ENCODE results near the gene FAM227A.

FAM227A gene

GRCh38 chr22:38567531-38568285 is 88.5 kb downstream of the FAM227A start:
- no peak for TF ChIP-seq TAF1 (IDR thresholded peaks at IDR 0.05; ENCODE audit: borderline replicate concordance, insufficient read depth, low read length)
- no peak for TF ChIP-seq SIN3A (IDR thresholded peaks at IDR 0.05; ENCODE audit: borderline replicate concordance, insufficient read depth, low read length)
- TF ChIP-seq, protein P1, sequence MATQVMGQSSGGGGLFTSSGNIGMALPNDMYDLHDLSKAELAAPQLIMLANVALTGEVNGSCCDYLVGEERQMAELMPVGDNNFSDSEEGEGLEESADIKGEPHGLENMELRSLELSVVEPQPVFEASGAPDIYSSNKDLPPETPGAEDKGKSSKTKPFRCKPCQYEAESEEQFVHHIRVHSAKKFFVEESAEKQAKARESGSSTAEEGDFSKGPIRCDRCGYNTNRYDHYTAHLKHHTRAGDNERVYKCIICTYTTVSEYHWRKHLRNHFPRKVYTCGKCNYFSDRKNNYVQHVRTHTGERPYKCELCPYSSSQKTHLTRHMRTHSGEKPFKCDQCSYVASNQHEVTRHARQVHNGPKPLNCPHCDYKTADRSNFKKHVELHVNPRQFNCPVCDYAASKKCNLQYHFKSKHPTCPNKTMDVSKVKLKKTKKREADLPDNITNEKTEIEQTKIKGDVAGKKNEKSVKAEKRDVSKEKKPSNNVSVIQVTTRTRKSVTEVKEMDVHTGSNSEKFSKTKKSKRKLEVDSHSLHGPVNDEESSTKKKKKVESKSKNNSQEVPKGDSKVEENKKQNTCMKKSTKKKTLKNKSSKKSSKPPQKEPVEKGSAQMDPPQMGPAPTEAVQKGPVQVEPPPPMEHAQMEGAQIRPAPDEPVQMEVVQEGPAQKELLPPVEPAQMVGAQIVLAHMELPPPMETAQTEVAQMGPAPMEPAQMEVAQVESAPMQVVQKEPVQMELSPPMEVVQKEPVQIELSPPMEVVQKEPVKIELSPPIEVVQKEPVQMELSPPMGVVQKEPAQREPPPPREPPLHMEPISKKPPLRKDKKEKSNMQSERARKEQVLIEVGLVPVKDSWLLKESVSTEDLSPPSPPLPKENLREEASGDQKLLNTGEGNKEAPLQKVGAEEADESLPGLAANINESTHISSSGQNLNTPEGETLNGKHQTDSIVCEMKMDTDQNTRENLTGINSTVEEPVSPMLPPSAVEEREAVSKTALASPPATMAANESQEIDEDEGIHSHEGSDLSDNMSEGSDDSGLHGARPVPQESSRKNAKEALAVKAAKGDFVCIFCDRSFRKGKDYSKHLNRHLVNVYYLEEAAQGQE (IDR thresholded peaks at IDR 0.05; ENCODE audit: insufficient read depth in 1 of 2, low read depth in 2 of 2, low read length in 2 of 2): no peak
- no peak for TF ChIP-seq FOXP2 (optimal IDR thresholded peaks at IDR 0.05; ENCODE audit: borderline replicate concordance, extremely low read depth, extremely low read length, insufficient read depth)
- no peak for TF ChIP-seq POLR2AphosphoS5 (IDR thresholded peaks at IDR 0.05; ENCODE audit: low read depth, low read length)

GRCh38 chr22:38566726-38567504 is 89.3 kb downstream of the FAM227A start:
- no peak for TF ChIP-seq FOXP2 (optimal IDR thresholded peaks at IDR 0.05; ENCODE audit: borderline replicate concordance, extremely low read depth, extremely low read length, insufficient read depth)

DNA sequence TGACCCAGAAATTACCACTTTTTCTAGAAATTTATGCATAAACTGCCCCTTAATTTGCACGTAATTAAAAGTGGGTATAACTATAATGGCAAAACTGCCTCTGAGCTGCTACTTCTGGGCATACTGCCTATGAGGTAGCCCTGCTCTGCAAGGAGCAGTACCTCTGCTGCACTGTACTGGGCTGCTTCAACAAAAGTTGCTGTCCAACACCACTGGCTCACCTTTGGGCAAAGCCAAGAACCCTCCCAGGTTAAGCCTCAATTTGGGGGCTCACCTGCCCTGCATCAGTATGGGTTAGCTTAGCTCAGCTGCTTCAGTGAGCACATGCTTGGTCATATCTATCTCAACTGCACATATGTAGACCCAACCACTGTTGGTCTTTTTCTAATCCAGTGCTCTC is 90.8 kb downstream of the FAM227A start:
- TF ChIP-seq POLR2AphosphoS5 (IDR thresholded peaks at IDR 0.05; ENCODE audit: low read depth, low read length): no peak
- TF ChIP-seq, protein P1 (IDR thresholded peaks at IDR 0.05; ENCODE audit: insufficient read depth in 1 of 2, low read depth in 2 of 2, low read length in 2 of 2): 0 out of 4 replicates have a peak, but pooled peaks of 1 of the 2 experiments have one; percentile 24

DNA sequence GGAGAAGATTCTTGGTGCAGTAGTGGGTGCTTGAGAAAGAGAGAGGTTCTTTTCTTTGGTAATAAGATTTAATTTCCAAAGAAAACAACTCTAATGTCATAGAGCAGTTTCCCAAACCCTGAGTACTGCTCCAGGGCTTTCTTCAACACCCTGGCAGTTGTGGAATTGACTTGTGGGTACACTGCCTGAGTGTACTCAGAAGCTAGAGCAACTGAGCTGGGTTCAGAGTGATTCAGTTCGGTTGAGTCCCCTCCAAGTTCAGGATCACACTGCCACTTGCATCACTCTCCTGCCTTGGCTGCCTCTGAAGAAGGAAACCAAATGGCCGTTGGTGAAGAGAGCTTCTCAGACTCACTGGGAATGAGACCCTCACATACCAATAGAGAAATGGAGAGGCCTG is 91.5 kb downstream of the FAM227A start:
- no peak for TF ChIP-seq FOXP2 (optimal IDR thresholded peaks at IDR 0.05; ENCODE audit: borderline replicate concordance, extremely low read depth, extremely low read length, insufficient read depth)
- no peak for TF ChIP-seq SIN3A (IDR thresholded peaks at IDR 0.05; ENCODE audit: borderline replicate concordance, insufficient read depth, low read length)
- TF ChIP-seq, protein P1 (IDR thresholded peaks at IDR 0.05; ENCODE audit: insufficient read depth in 1 of 2, low read depth in 2 of 2, low read length in 2 of 2): no peak
- no peak for TF ChIP-seq TAF1 (IDR thresholded peaks at IDR 0.05; ENCODE audit: borderline replicate concordance, insufficient read depth, low read length)
- no peak for TF ChIP-seq POLR2AphosphoS5 (IDR thresholded peaks at IDR 0.05; ENCODE audit: low read depth, low read length)

DNA sequence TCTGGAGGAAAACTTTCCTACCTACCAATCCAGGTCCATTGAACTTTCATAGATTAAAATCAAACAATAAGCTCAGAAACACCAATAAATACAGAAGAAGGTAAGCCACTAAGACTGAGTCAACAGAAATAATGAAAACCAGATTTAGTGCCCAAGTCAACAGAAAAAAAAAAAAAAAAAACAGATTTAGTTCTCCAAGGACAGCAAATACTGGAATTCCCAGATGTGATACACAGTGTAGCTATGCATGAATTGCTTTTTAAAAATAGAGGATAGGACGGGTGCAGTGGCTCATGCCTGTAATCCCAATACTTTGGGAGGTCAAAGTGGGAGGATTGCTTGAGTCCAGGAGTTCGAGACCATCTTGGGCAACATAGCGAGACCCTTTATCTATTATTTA is 101.9 kb downstream of the FAM227A start:
- no peak for TF ChIP-seq FOXP2 (optimal IDR thresholded peaks at IDR 0.05; ENCODE audit: borderline replicate concordance, extremely low read depth, extremely low read length, insufficient read depth)
- TF ChIP-seq TAF1 (IDR thresholded peaks at IDR 0.05; ENCODE audit: borderline replicate concordance, insufficient read depth, low read length): no peak
- no peak for TF ChIP-seq POLR2AphosphoS5 (IDR thresholded peaks at IDR 0.05; ENCODE audit: low read depth, low read length)
- TF ChIP-seq, protein P1 (IDR thresholded peaks at IDR 0.05; ENCODE audit: insufficient read depth in 1 of 2, low read depth in 2 of 2, low read length in 2 of 2): no peak
- no peak for TF ChIP-seq SIN3A (IDR thresholded peaks at IDR 0.05; ENCODE audit: borderline replicate concordance, insufficient read depth, low read length)
